Stimulated activated naive CD8-positive, alpha-beta T cell treated with anti-CD3 and anti-CD28 coated beads, Interleukin-15, Interleukin-2, amounts not matched to agents 100 U/mL and 50 U/mL, for 24 hours (primary cell): ENCODE results near the gene POLR3G.

Experiments
- ATAC-seq: fragments of 150-1000 bp; cut with Tn5 transposase; one replicate; pipeline ENCODE4 v1.10.0; 2021
- DNase-seq: peaks from one replicate; pipeline ENCODE4 v3.0.0; 2021

The POLR3G gene, protein sequence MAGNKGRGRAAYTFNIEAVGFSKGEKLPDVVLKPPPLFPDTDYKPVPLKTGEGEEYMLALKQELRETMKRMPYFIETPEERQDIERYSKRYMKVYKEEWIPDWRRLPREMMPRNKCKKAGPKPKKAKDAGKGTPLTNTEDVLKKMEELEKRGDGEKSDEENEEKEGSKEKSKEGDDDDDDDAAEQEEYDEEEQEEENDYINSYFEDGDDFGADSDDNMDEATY

DNA sequence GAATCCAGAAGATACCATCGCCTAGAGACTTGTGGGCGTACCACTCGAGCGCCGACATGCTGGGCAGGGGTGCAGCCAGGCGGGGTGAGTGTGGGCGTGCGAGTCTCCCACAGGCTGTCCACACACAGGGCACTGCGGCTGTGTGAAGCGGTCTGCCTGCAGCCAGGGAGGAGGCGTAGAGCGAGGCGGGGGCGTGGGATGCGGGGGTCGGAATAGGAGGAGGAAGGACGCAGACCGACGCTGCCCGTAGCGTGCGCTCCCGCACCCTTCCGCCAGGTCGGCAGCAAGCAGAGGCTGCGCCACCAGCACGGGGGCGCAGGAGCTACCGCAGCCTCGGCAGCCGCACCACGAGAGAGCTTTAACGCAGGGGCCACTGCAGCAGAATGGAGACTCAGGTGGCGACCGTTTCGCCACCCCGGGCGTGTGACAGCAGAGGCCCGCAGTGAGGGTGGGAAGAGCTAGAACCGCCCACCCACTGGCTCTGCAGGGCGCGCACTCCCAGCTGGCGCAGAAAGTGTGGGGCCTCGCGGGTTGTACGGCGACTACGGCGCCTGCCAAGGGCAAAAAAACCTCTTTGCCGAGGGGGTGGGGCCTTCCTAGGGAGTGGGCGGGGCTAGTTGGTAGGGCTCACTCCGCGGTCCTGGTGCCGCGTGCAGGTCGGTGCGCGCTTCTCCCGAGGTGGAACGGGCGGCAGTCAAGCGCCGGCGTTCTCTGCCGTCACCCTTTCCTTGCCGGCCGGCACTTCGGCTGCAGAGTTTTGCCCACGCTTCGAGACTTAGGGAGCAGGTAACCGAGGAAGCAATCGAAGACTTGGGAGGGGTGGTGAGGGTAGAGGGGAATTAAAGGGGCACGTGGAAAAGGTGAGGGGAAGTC lies at the start of gene POLR3G, which contains the start of gene MBLAC2:
POLR3G (plus strand) TSS at position 630 of the 873 bp plus-strand sequence. CDS start 10,704 bp downstream, outside the sequence.
MBLAC2 (minus strand) TSS at position 537 of the 873 bp plus-strand sequence; CDS start at position 58, 479 bp downstream.
- ATAC-seq (peak; percentile 90), DNase-seq (peak; percentile 95)

GRCh38 chr5:90434116-90434714 lies 40.4 kb upstream of the POLR3G start:
- peak; percentile 59 for DNase-seq
- no peak for ATAC-seq

DNA sequence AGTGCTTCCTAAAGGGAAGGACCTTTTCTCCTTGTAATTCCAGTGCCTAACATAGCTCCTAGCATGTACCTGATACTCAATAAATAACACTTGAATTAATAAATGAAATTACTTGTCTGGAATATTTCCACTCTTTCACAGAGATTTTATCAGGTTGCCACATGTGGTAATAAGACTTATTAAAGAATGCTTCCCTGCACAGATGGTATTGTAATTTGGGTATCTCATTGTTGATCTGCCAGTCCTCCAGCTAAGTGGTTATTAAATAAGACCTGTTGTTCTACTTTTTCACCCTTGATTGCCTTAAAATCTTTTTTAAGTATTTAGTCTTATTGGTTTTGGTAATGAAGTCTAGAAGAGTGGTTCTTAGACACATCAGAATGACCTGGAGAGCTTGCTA lies 37.0 kb upstream of the POLR3G start:
- ATAC-seq (no peak), DNase-seq (no peak)

DNA sequence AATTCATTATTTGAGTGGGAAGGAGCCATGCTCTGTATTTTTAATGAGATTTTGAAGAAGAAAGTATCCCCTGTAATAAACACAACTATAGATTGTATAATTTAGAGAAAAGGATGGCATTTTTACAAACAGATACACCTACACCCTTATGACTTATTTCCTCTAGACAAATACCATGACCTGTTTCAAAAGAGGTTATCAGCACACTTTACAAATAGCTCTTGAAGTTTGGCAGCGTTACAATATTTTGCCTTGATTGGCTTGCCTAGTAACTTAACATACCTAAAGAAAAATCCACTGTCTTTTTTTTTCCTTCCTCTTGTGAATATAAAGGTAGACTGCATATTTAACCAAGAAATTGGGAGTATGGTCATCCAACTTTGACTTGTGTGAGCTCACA lies 36.6 kb upstream of the POLR3G start:
- ATAC-seq = no peak
- no peak for DNase-seq

DNA sequence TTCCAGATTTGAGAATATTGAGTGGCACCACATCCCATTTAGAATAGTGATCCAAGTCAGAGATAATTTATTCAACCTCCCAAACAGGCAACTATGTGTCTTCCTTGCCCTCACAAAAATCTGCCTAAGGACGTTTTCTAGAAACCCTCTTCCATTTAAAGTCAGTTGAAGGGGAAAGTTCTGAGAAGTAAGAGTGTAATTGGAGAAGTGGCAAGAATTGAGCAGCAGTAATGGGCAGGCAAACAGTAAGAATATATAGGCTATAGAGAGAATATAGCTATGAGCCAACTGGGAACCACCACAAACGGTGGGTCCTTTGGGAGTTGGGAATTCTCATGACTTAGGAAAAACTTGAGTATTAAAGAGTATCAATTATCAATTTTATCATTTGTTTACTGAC lies 34.0 kb upstream of the POLR3G start:
- DNase-seq = no peak
- no peak for ATAC-seq

DNA sequence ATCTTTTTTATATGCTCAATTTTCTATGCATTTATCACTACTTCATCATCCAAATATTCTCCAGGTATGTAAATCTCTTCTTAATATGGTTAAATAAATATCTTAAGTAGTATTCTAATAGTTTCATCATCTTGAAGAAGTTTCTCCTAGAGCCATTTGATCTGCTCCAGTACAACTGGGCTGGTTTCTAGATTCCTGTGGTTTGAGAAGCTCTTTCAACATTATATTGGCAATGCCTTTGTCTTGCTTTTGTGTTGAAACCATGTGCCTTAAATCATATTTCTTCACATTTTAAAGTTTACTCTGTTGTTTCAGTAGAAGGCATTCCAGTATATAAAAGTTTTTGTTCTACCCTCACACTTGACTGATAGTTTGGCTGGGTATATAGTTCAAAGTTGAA lies 27.7 kb upstream of the POLR3G start:
- ATAC-seq (no peak), DNase-seq (no peak)

DNA sequence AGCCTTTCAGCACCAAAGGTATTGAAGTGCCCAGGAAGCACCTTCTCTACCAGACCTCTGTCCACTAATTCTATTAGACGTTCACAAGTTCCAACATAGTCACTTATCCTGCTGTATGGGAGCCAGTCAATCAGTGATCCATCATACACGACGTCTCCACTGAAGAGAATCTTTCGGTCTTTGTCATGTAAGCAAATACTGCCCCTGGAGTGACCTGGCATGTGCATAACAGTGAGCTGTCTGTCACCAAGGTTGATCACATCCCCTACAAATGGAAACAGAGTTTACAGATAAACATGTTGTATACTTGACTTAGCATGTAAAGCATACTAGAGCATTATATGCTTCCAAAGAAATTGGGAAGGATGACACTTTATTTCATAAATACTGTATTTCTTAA lies 13.4 kb upstream of the POLR3G start:
- no peak for ATAC-seq

DNA sequence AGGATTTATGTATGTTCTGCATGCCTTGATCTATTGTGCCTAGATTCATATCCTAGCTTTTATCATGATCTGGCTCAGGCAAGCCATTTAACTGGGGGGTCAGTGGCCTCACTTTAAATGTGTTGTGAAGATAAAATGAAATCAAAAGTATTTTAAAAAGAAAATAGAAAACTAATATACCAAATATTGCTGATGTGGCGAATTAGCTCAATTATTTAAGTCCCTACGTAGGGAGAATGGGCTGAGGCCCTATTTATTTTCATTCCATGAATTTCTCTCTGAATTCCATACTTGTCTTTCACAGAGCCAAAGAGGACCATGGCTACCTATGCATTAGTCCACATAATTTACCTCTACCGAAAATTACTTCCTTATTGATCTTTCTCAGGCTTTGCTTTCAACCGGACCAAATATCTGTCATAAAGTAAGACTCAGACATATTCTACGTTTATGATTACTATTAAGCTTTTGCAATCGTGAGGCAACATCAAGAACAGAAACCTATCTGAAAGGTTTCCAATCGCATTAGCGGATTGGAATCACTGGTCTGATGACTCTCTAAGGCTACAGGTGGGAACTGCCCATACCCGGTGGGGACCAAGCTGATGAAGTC lies 1.8 kb upstream of the POLR3G start:
- ATAC-seq = no peak
- no peak for DNase-seq

More for the DNA sequence above, 13.4 kb upstream of the POLR3G start:
- no peak for DNase-seq

DNA sequence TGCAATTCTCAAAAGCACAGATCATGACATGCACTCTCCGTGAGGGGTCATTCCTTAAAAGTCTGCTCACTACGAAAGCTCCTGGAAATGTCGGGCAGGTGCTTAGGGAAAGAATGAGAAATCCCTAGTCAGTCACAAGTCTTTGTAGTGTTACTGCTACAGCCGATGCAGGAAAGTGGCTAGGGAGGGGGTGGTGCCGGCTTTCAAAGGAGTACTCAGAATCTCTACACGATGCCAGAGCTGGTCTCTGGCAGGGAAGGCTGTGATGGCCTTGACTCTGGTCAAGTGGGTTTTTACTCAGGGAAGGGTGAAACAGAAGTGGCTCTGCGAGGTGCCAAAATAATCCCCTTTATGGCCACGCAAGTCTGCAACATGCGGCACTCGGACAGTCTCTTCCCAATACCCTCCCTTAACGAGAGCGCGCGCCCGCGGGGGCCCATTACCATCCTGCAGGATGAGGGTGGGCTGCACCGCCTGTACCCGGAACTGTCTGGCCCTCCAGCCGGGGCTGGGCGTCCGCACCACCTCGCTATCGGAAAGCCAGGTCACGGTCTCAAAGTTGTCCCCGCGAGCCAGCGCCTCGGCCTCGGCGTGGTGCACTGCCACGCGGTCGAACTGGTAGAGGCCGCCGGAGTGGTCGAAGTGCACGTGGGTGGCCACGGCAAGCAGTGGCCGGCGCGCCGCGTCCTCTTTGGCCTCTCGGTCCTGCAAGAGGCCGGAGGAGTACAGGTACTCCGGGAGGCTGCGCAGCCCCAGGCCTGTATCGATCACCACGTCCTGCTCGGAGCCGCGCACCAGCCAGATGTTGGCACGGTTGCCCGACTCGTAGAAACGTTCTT lies 1.0 kb upstream of the POLR3G start:
- ATAC-seq = no peak

DNA sequence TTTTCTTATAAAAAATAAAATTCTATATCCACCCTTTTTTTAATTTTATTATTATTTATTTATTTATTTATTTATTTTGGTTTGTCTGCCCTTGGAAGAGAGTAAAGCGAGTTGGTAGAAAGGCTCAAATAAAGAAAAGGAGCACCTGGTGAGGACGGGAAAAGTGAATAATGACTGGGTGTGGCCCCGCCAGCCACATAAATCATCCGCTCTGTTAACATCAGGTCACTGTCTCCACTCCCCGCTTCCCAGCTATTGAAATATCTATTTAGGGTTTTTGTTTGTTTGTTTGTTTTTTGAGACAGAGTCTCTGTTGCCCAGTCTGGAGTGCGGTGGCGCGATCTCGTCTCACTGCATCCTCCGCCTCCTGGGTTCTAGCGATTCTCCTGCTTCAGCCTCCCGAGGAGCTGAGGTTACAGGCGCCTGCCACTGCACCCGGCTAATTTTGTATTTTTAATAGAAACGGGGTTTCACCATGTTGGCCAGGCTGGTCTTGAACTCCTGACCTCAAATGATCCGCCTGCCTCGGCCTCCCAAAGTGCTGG lies 844 bp downstream of the POLR3G start:
- DNase-seq = no peak
- ATAC-seq = no peak

More for the DNA sequence above, 1.0 kb upstream of the POLR3G start:
- DNase-seq = peak; percentile 41

- no peak for ATAC-seq
These were observed 1.7 kb downstream of the POLR3G start for GRCh38 chr5:90476391-90476790.

GRCh38 chr5:90477073-90477472 lies 2.4 kb downstream of the POLR3G start:
- ATAC-seq = no peak

More at GRCh38 chr5:90476391-90476790, 1.7 kb downstream of the POLR3G start:
- DNase-seq = no peak

GRCh38 chr5:90477621-90478215 lies 3.1 kb downstream of the POLR3G start:
- no peak for DNase-seq
- ATAC-seq = no peak

More at GRCh38 chr5:90477073-90477472, 2.4 kb downstream of the POLR3G start:
- DNase-seq = no peak

DNA sequence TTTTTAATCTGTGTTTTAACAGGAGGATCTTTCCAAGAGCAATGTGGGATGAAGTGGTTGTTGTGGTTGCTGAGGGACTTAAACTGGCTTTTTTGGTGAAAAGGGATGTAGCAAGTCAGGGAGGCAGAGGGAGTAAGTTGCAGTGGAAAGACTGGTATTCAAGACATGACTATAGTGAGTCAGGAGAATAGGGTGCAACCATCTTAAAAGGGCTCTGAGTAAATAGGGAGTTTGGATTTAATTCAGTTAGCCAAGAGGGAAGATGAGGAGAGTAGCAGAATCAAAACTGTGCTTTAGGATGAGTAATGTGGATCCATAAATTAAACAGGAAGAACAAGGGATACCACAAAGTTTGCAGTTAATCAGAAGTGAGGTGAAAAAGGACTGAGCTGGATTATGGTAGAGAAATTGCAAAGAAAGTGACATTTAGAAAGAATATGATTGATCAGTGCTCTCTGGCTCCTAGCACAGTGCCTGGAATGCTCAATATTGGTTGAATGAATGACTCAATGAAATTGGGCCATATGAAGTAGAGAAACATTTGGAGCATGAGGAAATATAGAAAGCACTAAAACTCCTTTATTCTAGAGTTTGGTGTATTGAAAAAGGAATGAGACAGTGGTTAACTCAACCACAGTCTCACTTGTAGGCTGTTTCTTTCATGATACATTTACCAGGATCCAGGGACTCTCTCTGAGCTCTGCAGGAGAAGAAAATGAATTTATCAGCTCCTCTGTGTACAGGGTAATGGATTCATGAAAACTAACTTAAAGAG lies 5.1 kb downstream of the POLR3G start:
- no peak for ATAC-seq
- DNase-seq = no peak

- DNase-seq (no peak), ATAC-seq (no peak)
These were observed 6.0 kb downstream of the POLR3G start for GRCh38 chr5:90480699-90481098.

GRCh38 chr5:90483206-90483605 lies 8.5 kb downstream of the POLR3G start:
- no peak for ATAC-seq
- no peak for DNase-seq

GRCh38 chr5:90484540-90484939 lies 9.9 kb downstream of the POLR3G start:
- ATAC-seq (no peak), DNase-seq (no peak)

DNA sequence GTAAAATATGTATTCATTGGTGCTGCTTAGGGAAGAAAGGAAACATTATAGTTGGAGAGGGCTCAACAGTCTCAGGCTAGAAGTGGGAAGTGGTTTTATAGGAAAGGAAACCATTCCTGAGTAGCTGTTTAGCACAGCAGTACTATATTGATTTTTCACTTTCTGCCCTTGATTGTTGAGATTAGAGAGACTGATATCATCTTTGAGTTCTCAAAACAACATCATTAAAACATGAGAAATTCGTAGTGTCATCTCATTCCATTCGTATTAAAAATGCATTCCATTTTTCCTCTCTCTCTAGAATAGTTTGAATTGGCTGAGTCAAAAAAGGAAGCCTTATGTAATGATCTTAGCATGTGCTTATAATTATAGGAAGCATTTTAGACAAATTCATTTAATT lies 14.1 kb downstream of the POLR3G start:
- ATAC-seq = no peak
- no peak for DNase-seq

DNA sequence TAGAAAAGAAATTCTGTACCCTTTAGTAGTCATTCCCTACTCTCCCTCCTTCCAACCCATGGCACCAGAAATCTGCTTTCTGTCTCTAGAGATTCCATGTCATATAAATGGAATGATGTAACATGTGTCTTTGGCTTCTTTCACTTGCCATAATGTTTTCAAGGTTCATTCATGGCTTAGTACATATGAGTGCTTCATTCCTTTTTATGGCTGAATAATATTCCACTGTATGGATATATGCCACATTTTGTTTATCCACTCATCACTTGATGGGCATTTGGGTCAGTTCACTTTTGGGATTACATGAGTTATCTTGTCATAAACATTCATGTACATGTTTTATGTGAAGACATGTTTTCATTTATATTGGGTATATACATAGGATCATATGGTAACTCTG lies 19.4 kb downstream of the POLR3G start:
- no peak for ATAC-seq
- no peak for DNase-seq

GRCh38 chr5:90495146-90495545 lies 20.5 kb downstream of the POLR3G start:
- DNase-seq (no peak), ATAC-seq (no peak)
